Measurements from ENCODE around the gene CDH1. TPM values are rescaled to one million over a fixed set of nuclear protein-coding genes. Genes with fewer than 3 reads are reported as not detected.

CDH1 gene
- polyA plus RNA-seq, 1 of the 3 experiments (the other 2 are of a cell fraction) = not detected

DNA sequence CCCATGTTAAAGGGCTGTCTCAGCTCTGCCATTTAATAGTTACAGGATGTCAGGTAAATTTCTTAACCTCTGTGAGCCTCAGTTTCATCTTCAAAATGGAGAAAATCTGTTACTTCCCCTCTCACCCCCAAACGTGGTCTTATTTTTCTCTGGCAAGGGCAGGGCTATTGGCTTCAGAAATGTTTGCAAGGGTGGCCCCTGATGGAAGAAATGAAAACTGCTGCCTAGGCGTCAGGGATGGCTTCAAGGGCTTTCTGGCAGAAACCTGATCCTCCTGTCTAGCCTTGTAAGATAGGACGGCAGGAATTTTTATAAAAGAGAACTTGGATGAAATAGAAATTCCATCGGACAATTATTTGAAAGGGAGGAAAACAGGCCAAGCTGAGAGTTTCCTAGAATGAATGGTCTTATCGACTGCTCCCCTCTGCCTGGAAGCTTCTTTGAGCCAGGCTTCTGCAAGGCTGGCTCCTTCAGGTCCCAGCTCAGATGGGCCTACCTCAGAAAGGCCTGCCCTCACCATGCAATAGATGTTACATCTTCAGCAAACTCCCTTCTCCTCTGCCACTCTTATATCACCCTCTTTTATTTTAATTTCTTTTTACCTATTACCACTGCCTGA lies 63.3 kb downstream of the CDH1 start:
- Histone ChIP-seq H2AFZ (ENCODE audit: low read depth) (0 out of 2 replicates have a peak overlapping the region, but pooled peaks have one; percentile 63), H3K27ac (ENCODE audit: low read depth in 2 of 2, low read length in 1 of 2) (no peak overlapping the region), H3K9me3 (no peaks in the 10 kb centered on the region), H3K9ac (no peak overlapping the region), H3K9me2 (no peaks in the 10 kb centered on the region), H4K20me1 (ENCODE audit: insufficient read depth) (no peaks in the 10 kb centered on the region), H3F3A (replicated peaks; ENCODE audit: insufficient read depth) (no peaks in the 10 kb centered on the region), H3K4me2 (no peak overlapping the region), H3K4me3 (ENCODE audit: low read depth in 2 of 2, low read length in 1 of 2) (no peak overlapping the region), H3K27me3 (ENCODE audit: insufficient read depth) (no peaks in the 10 kb centered on the region; the same call in 1 of the 2 replicates), H3K4me1 (ENCODE audit: control insufficient read depth in 1 of 2, insufficient read depth in 2 of 2, low read depth in 1 of 2, low read length in 1 of 2) (no peaks in the 10 kb centered on the region), H3K79me2 (ENCODE audit: insufficient read depth) (no peaks in the 10 kb centered on the region), H3K36me3 (replicated peaks in 1 of 2; ENCODE audit: control insufficient read depth in 1 of 2, insufficient read depth in 2 of 2, low read length in 1 of 2) (no peaks in the 10 kb centered on the region)
- WGBS (ENCODE audit: low lambda C conversion rate) = 17% methylated on average over 5 of the region's 5 CpGs
- ChIA-PET CTCF (interaction anchor here (0.6 to 6.2 kb wide), 34 partner anchors 8 to 404 kb away, joined by 3 to 52 read pairs (median 4); no protein-coding TSS in a partner anchor), POLR2A (no interaction called here)
- no peak for TF ChIP-seq JUND (IDR thresholded peaks at IDR 0.05)
- TF ChIP-seq, protein P1, sequence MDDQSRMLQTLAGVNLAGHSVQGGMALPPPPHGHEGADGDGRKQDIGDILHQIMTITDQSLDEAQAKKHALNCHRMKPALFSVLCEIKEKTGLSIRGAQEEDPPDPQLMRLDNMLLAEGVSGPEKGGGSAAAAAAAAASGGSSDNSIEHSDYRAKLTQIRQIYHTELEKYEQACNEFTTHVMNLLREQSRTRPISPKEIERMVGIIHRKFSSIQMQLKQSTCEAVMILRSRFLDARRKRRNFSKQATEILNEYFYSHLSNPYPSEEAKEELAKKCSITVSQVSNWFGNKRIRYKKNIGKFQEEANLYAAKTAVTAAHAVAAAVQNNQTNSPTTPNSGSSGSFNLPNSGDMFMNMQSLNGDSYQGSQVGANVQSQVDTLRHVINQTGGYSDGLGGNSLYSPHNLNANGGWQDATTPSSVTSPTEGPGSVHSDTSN (IDR thresholded peaks at IDR 0.05) = no peak
- no peak for TF ChIP-seq FOXJ3 (CRISPR knock-in tag; IDR thresholded peaks at IDR 0.05)
- no peak for TF ChIP-seq CHD2 (IDR thresholded peaks at IDR 0.05; ENCODE audit: low read length, partially characterized antibody)
- TF ChIP-seq EP300 (IDR thresholded peaks at IDR 0.05; ENCODE audit: borderline replicate concordance in 1 of 2, low read depth in 1 of 2, low read length in 1 of 2) = no peak
- peak; percentile 72 for TF ChIP-seq SMC3 (IDR thresholded peaks at IDR 0.05; ENCODE audit: low read depth, low read length)
- TF ChIP-seq NRF1 (IDR thresholded peaks at IDR 0.05; ENCODE audit: low read depth, low read length) = no peak
- no peak for TF ChIP-seq RCOR1 (IDR thresholded peaks at IDR 0.05; ENCODE audit: low read length)
- TF ChIP-seq, protein P2, sequence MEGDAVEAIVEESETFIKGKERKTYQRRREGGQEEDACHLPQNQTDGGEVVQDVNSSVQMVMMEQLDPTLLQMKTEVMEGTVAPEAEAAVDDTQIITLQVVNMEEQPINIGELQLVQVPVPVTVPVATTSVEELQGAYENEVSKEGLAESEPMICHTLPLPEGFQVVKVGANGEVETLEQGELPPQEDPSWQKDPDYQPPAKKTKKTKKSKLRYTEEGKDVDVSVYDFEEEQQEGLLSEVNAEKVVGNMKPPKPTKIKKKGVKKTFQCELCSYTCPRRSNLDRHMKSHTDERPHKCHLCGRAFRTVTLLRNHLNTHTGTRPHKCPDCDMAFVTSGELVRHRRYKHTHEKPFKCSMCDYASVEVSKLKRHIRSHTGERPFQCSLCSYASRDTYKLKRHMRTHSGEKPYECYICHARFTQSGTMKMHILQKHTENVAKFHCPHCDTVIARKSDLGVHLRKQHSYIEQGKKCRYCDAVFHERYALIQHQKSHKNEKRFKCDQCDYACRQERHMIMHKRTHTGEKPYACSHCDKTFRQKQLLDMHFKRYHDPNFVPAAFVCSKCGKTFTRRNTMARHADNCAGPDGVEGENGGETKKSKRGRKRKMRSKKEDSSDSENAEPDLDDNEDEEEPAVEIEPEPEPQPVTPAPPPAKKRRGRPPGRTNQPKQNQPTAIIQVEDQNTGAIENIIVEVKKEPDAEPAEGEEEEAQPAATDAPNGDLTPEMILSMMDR (IDR thresholded peaks at IDR 0.05) = peak; percentile 65
- no peak for TF ChIP-seq EZH2phosphoT487 (IDR thresholded peaks at IDR 0.05; ENCODE audit: borderline replicate concordance, low read depth)
- TF ChIP-seq RFX5 (IDR thresholded peaks at IDR 0.05; ENCODE audit: low read length) = no peak
- no peak for TF ChIP-seq TCF12 (IDR thresholded peaks at IDR 0.05)
- no peak for TF ChIP-seq FOXM1 (IDR thresholded peaks at IDR 0.05; ENCODE audit: low read depth)
- peak; percentile 86 for TF ChIP-seq RAD21 (IDR thresholded peaks at IDR 0.05; ENCODE audit: low read length)
- TF ChIP-seq ELF1 (IDR thresholded peaks at IDR 0.05) = no peak
- TF ChIP-seq GATA2 (CRISPR knock-in tag; IDR thresholded peaks at IDR 0.05) = no peak
- no peak for TF ChIP-seq POLR2AphosphoS5 (IDR thresholded peaks at IDR 0.05; ENCODE audit: low read depth, low read length)
- TF ChIP-seq YY1 (IDR thresholded peaks at IDR 0.05; ENCODE audit: low read depth) = no peak
- no peak for TF ChIP-seq FOSL2 (IDR thresholded peaks at IDR 0.05; ENCODE audit: borderline replicate concordance, low read depth)
- TF ChIP-seq RXRA (IDR thresholded peaks at IDR 0.05; ENCODE audit: borderline replicate concordance, low read depth) = no peak
- TF ChIP-seq, protein P3, sequence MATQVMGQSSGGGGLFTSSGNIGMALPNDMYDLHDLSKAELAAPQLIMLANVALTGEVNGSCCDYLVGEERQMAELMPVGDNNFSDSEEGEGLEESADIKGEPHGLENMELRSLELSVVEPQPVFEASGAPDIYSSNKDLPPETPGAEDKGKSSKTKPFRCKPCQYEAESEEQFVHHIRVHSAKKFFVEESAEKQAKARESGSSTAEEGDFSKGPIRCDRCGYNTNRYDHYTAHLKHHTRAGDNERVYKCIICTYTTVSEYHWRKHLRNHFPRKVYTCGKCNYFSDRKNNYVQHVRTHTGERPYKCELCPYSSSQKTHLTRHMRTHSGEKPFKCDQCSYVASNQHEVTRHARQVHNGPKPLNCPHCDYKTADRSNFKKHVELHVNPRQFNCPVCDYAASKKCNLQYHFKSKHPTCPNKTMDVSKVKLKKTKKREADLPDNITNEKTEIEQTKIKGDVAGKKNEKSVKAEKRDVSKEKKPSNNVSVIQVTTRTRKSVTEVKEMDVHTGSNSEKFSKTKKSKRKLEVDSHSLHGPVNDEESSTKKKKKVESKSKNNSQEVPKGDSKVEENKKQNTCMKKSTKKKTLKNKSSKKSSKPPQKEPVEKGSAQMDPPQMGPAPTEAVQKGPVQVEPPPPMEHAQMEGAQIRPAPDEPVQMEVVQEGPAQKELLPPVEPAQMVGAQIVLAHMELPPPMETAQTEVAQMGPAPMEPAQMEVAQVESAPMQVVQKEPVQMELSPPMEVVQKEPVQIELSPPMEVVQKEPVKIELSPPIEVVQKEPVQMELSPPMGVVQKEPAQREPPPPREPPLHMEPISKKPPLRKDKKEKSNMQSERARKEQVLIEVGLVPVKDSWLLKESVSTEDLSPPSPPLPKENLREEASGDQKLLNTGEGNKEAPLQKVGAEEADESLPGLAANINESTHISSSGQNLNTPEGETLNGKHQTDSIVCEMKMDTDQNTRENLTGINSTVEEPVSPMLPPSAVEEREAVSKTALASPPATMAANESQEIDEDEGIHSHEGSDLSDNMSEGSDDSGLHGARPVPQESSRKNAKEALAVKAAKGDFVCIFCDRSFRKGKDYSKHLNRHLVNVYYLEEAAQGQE (IDR thresholded peaks at IDR 0.05; ENCODE audit: low read depth, low read length) = no peak
- peak; percentile 71 for DNase-seq

Measured in SK-N-SH (cell line).